Left lung (tissue), 10 donors: Measurements from ENCODE around the gene HOXA6. TPM values are rescaled to one million over a fixed set of nuclear protein-coding genes. Genes with fewer than 3 reads are reported as not detected.

Experiments
- ATAC-seq: fragments of 200-7000 bp; cut with Tn5 transposase; one replicate; pipeline ENCODE4 v1.9.1; 2020; ENCODE audit warnings: moderate library complexity
- DNase-seq, 4 donors: peaks; one replicate each; pipeline ENCODE4 v3.0.0-alpha.2; 2013 to 2020
- H3K27ac ChIP-seq, 2 donors: fragments of 200-600 bp; sonication (generic) in 1 of 2; one replicate each; pipeline versions ENCODE4 v1.5.0 to v1.8.0; 2020 to 2021
- H3K27me3 ChIP-seq, 2 donors: fragments of 200-600 bp; sonication (generic) in 1 of 2; one replicate each; pipeline versions ENCODE4 v1.5.0 to v1.8.0; 2020 to 2021
- H3K36me3 ChIP-seq, 2 donors: fragments of 200-600 bp; sonication (generic) in 1 of 2; one replicate each; pipeline versions ENCODE4 v1.5.0 to v1.8.0; 2020 to 2021
- H3K4me1 ChIP-seq, 2 donors: fragments of 200-600 bp; one replicate each; pipeline ENCODE4 v1.8.0; 2021
- H3K4me3 ChIP-seq, 2 donors: fragments of 200-600 bp; sonication (generic) in 1 of 2; one replicate each; pipeline versions ENCODE4 v1.5.0 to v1.8.0; 2020 to 2021; ENCODE audit warnings: mild to moderate bottlenecking in 1 of 2
- H3K9me3 ChIP-seq, 2 donors: fragments of 200-600 bp; sonication (generic) in 1 of 2; one replicate each; pipeline versions ENCODE4 v1.5.0 to v1.8.0; 2020 to 2021
- CTCF ChIP-seq, 2 donors: fragments of 200-600 bp; sonication (generic) in 1 of 2; IDR thresholded peaks; one replicate each; pipeline versions ENCODE4 v1.5.0 to v1.8.0; 2021; ENCODE audit warnings: antibody characterized with exemption in 2 of 2
- intact Hi-C, 2 donors: fragments of 100-400 bp; cut with DNase I; formaldehyde crosslinking; loops; one replicate each; pipeline versions ENCODE4 v1.11.2 to v1.14.2; 2022
- polyA plus RNA-seq, 6 donors: library from polyadenylated mRNA; unstranded; fragments of 120-200 nt; gene quantifications; one replicate each; pipeline ENCODE4 v1.2.1, GENCODE V29; 2013; ENCODE audit not compliant: insufficient read length in 6 of 6
- total RNA-seq, 2 donors: library from RNA; stranded (reverse); fragmentation: NEBNext Ultra II Directional; extraction: Animal tissue kit (Norgen Biotek cat#: 25700); gene quantifications; one replicate each; pipeline ENCODE4 v1.2.1, GENCODE V29; 2021
- donor health status: DM: no; HTN: yes; CAD: no.
- donor health status: DM: no; HTN: no; CAD: no.

Gene HOXA6
- total and polyA plus RNA-seq, 8 donors = 3.5 to 16.2 (median 14.2) TPM

DNA sequence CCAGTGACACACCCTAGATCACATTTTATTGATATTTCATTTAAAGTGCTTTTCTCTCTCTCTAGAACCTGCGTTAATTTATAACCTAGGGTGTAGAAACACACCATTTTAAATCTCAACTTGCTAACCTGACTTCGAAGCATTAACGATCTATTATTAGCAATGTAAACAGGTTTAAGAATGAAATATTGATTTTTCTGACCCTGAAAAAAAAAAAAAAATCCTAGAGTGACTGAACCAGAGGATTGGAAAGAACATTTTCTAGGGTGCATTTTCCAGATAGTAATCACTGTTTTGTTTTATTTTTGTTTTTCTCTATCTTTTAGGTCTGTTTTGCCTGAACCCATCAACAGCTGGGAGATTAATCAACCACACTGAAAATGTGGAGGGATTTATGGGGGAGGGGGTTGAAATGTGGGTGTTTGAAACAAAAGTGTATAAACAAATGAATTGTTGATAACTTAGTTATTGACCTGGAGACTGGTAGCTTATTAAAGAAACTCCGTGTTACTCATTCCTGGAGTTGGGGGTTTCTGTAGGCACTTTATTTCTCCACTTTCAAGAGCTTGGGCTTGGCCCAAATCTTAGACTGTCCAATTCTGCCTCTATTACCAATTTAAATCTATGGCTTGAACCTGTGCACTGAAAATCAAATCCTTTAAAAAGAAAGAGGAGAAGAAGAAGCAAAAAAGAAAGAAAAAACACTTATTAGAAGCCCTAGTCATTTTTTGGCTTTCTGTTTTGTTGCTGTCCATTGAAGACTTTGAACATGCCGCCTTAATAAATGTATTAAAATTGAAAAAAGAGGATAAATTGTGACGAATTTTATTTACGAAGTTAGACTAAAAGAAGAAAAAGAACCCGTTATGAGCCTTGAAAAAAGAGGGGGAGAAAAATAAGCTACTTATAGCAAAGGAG, 47.9 kb downstream of the HOXA6 start:
- Histone ChIP-seq H3K4me3 (peak overlapping the region in 1 of 2 donors; percentile 88), H3K36me3 (peaks cover 0 to 6% of the 10 kb centered on the region in 2 donors), H3K27ac (peak overlapping the region in 1 of 2 donors; percentile 90), H3K9me3 (no peaks in the 10 kb centered on the region), H3K4me1 (peaks cover 8 to 58% of the 10 kb centered on the region in 2 donors), H3K27me3 (peaks cover 21 to 100% of the 10 kb centered on the region in 2 donors)
- DNase-seq = no peak
- ATAC-seq = no peak
- TF ChIP-seq CTCF (IDR thresholded peaks at IDR 0.05) = no peak
- intact Hi-C loops = loop anchor here in 1 of 2 donors (5.0 kb wide), 2 partner anchors 43 to 242 kb away; partner anchors contain the start of gene HOXA5

- H3K27me3 ChIP-seq = peaks cover 28 to 100% of the 10 kb centered on the region in 2 donors
- intact Hi-C loops = loop anchor here in 1 of 2 donors (5.0 kb wide), 2 partner anchors 43 to 242 kb away; partner anchors contain the start of gene HOXA5
- H3K4me3 ChIP-seq = peak overlapping the region; percentile 23 to 88
- DNase-seq (peak in 1 of 4 donors; percentile 71), ATAC-seq (no peak)
- peaks cover 6 to 58% of the 10 kb centered on the region in 2 donors for H3K4me1 ChIP-seq
- no peaks in the 10 kb centered on the region for H3K9me3 ChIP-seq
- peaks cover 0 to 6% of the 10 kb centered on the region in 2 donors for H3K36me3 ChIP-seq
- H3K27ac ChIP-seq = peak overlapping the region; percentile 88 to 90
- no peak for TF ChIP-seq CTCF (IDR thresholded peaks at IDR 0.05)
These were observed 48.8 kb downstream of the HOXA6 start for GRCh38 chr7:27098578-27099451.

DNA sequence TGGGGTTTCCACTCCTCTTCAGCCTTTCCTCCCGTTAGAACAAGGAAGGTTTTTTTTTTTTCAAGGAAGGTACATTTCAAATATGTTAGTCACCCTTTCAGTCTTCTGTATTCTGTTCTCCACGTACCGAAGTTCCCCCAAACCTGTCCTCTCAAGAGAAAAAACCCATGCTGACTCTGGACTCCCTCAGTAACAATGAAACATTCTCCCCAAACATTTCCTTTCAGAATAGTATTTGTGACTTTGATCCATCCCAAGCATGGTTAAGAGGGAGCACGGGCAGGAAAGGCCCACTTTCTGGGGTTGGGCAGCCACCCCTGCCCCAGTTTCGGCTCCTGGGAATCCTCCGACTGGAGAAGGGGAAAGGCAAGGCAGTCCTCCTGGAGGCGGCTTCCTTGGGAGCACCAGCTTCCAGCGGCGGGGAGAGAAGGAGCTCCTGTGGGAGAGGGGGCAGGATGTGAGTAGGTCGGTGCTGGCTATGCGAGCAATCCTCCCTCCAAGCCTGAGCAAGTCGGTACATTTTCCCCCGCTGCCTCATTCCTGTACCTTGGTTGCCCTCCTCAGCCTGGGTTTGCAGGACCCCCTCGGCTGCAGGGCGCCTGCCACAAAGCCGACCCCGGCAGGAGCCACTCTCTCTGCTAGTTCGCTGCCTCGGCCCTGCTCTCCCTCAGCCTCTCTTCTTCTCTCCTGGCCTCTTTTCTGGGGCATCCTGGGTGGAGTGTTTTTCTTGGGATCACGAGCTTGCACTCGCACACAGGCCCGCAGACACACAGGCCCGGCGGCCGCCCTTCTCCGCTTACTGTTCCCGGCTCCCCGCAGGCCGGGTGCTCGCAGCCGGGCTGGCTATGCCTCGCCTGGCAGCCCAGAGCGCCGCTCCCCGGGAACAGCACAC, 49.6 kb downstream of the HOXA6 start:
- ATAC-seq = no peak
- H3K27ac ChIP-seq = peak overlapping the region; percentile 88 to 90
- peaks cover 4 to 55% of the 10 kb centered on the region in 2 donors for H3K4me1 ChIP-seq
- DNase-seq = peak in 1 of 4 donors; percentile 80
- H3K27me3 ChIP-seq = peaks cover 19 to 100% of the 10 kb centered on the region in 2 donors
- TF ChIP-seq CTCF (IDR thresholded peaks at IDR 0.05) = no peak
- no peaks in the 10 kb centered on the region for H3K9me3 ChIP-seq
- intact Hi-C loops = loop anchor here in 1 of 2 donors (5.0 kb wide), 2 partner anchors 44 to 241 kb away; partner anchors contain the start of gene HOXA5
- H3K36me3 ChIP-seq = peaks cover 0 to 6% of the 10 kb centered on the region in 2 donors
- peak overlapping the region; percentile 23 to 88 for H3K4me3 ChIP-seq

- intact Hi-C loops = loop anchor here in 1 of 2 donors (5.0 kb wide), 2 partner anchors 45 to 240 kb away; partner anchors contain the start of gene HOXA5
- TF ChIP-seq CTCF (IDR thresholded peaks at IDR 0.05) = no peak
- H3K36me3 ChIP-seq = peaks cover 0 to 6% of the 10 kb centered on the region in 2 donors
- H3K27me3 ChIP-seq = peaks cover 13 to 100% of the 10 kb centered on the region in 2 donors
- H3K4me1 ChIP-seq = peaks cover 4 to 45% of the 10 kb centered on the region in 2 donors
- peak overlapping the region; percentile 59 to 88 for H3K4me3 ChIP-seq
- peak overlapping the region; percentile 88 to 90 for H3K27ac ChIP-seq
- no peaks in the 10 kb centered on the region for H3K9me3 ChIP-seq
- ATAC-seq (peak; percentile 68), DNase-seq (peak in 3 of 4 donors; percentile 52 to 87 (median 66))
These were observed 50.6 kb downstream of the HOXA6 start for GRCh38 chr7:27096768-27097514.
